Measurements from ENCODE around the gene ZBTB40. TPM values are rescaled to one million over a fixed set of nuclear protein-coding genes. Genes with fewer than 3 reads are reported as not detected.

Gene ZBTB40, protein sequence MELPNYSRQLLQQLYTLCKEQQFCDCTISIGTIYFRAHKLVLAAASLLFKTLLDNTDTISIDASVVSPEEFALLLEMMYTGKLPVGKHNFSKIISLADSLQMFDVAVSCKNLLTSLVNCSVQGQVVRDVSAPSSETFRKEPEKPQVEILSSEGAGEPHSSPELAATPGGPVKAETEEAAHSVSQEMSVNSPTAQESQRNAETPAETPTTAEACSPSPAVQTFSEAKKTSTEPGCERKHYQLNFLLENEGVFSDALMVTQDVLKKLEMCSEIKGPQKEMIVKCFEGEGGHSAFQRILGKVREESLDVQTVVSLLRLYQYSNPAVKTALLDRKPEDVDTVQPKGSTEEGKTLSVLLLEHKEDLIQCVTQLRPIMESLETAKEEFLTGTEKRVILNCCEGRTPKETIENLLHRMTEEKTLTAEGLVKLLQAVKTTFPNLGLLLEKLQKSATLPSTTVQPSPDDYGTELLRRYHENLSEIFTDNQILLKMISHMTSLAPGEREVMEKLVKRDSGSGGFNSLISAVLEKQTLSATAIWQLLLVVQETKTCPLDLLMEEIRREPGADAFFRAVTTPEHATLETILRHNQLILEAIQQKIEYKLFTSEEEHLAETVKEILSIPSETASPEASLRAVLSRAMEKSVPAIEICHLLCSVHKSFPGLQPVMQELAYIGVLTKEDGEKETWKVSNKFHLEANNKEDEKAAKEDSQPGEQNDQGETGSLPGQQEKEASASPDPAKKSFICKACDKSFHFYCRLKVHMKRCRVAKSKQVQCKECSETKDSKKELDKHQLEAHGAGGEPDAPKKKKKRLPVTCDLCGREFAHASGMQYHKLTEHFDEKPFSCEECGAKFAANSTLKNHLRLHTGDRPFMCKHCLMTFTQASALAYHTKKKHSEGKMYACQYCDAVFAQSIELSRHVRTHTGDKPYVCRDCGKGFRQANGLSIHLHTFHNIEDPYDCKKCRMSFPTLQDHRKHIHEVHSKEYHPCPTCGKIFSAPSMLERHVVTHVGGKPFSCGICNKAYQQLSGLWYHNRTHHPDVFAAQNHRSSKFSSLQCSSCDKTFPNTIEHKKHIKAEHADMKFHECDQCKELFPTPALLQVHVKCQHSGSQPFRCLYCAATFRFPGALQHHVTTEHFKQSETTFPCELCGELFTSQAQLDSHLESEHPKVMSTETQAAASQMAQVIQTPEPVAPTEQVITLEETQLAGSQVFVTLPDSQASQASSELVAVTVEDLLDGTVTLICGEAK
- 4.5 and 15.0 TPM in 2 replicates for total RNA-seq

DNA sequence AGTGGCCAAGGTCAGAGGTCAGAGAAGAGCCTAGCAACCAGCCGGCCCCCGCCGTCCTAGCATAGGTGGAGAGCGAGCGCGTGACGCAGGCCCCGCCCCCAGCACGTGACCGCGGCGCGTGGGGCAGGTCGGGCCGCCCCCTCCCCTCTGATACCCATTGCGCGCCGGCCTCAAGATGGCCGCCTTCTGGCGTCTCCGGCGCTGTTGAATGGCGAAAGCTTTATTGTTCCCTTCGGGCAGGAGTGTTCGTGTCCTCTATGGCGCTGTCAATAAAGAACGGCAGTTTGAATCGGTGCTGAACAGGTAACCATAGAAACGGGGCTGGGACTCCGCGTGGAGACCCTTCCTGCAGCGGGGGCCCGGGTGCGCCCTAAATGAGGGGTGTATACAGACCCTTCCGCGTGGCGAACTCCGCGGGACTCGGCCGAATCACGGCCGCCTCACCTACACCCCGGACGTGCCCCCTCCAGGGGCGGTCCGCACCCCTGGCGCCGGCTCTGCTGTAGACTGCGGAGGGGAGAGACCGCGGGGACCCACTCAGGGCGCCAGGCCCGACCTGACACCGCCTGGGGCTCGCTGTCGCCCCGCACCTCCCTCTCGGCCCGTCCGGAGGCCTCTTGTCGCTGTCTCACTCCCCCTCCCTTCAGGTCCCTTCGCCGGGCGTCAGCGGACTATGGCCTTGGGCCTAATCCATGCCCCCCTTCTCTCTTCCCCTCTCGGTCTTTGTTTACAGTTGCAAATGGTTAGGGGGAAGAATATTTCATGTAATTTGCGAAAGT is at the start of gene ZBTB40:
ZBTB40 (plus strand) TSS at position 150 of the 779 bp plus-strand sequence. CDS start 38,098 bp downstream, outside the sequence.
- DNase-seq (ENCODE audit: low read depth): peak; percentile 93

DNA sequence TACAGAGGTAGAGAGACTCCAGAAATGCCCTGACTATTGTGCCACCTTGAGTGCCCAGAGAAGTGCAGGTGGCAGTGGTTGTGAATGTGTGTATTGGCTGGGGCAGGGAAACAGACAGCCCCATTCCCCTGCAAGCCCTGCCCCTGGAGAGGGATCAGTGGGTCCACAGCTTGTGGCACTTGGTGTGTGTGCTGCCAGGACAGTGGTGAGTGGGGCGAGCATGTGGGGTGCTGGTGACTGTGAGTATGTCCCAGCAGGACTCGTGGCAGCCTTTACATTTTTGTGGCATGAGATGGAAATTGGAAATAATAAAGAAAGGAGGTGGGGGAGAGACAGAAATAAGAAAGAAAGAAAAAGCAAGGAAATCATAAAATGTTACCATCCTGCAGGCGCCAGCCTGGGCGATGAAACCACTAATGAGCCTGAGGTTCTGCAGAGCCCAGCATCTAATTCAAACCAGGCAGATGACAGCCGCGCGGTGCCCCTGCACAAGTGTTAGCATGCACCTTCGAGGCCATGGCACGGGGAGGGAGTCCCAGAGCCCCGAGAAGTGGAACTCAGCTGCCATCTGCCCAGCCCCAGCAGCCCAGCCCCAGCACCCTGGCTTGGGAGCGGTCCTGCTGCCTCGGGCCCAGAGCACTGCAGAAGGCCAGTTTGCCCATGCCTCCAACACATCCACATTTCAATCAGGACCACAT is 49.1 kb upstream of the ZBTB40 start:
- DNase-seq (ENCODE audit: low read depth): no peak

DNA sequence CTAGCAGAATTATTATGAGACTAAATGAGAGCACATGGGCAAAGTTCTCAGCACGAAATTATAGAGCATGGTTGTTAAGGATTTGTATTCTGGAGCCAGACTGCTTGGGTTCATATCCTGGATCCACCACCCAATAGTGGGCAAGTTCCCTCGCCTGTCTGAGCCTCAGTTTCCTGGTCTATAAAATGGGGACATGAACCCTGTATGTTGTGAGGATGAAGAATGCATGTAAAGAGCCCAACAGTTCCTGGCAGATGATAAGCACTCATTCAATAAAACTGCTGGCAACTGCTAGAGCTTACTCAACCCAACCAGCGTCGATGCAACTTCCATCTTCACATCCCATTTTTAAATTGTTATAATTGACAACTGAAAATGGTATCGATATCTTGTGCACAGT is 47.2 kb upstream of the ZBTB40 start:
- no peak for DNase-seq (ENCODE audit: low read depth)

DNA sequence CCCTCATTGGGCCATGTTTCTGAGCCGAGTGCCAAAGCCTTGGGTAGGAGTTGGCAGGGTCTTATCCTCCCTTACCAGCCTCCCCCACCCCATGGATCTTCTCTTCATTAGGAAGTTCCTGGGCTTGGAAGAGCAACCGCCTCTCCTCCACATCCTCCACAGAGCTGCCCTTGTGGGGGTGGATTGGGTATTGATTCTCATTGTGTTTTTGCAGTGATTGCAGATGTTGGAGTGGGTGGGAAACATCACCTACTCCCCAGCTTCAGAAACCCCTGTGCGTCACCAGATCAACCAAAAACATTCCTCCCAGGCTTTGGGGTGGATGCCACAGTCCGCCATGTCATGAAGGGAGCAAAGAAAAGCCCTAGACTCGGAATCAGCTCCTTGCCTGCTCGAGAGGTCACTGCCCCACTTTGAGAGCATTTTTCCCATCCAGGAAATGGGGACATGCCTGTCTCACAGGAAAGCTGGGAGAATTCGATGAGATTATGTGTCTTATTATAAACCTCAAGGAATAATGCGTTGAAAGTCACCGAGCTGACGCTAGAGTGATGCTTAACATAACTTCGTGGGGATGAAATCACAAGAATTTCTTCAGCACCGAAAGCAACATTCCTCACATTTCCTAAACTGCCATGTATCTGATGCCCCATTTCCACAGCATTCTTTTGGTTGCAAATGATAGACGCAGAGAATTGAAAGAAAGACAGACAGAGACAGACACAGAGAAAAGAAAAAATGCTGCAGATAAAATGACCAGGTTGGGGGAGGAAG is 44.7 kb upstream of the ZBTB40 start:
- no peak for DNase-seq (ENCODE audit: low read depth)

DNA sequence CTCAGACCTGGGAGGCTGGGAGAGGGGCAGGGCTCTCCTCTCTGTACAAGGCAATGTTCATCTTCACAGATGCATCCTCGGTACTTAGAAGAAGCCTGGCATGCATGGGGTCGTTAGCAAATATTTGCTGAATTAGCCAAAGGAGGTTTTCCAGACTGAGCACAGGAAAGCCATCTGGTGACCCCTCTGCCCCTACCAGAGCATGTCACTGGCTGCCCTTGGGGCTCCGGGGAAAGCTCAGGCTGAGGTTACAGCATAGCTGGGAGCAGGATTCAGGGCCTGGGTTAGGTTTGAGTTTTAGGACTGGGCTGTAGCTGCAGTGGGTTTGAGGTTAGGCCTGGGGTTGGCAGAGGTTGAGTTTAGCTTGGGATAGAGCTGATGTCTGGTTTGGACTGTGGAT is 43.4 kb upstream of the ZBTB40 start:
- no peak for DNase-seq (ENCODE audit: low read depth)

DNA sequence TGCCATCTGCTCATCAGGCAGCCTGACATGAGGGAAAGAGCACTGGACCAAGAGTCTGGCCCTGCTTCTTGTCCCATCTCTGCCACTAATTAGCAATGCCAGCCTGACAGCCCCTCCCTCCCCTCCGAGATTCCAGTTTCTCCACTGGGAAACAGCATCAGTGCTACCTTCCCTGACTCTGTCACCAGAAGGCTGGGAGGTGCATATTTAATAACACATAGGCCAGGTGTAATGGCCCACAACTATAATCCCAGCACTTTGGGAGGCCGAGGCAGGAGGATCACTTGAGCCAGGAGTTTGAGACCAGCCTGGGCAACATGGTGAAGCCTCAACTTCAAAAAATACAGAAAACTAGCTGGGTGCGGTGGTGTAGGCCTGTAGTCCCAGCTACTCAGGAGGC is 41.2 kb upstream of the ZBTB40 start:
- no peak for DNase-seq (ENCODE audit: low read depth)

DNA sequence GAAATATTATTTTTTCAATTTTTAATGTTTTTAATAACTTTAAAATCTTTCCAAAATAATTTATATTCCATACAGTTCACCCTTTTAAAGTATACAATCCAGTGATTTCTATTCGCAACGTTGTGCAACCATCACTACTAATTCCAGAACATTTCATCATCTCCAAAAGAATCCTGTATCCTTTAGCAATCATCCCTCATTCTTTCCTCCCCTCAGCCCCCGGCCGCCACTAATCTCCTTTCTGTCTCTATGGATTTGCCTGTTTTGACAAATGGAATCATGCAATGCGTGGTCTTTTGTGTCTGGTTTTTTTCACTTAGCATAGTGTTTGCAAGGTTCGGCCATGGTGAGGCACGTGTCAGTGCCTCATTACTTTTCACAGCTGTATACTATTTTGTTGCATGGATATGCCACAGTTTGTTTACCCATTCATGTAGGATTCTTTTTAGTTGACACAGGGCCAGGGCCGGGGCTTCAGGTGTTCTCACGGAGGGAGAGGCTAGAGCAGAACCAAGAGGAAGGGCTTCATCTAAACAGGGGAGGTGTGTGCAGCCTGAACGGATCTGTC is 40.6 kb upstream of the ZBTB40 start:
- no peak for DNase-seq (ENCODE audit: low read depth)

DNA sequence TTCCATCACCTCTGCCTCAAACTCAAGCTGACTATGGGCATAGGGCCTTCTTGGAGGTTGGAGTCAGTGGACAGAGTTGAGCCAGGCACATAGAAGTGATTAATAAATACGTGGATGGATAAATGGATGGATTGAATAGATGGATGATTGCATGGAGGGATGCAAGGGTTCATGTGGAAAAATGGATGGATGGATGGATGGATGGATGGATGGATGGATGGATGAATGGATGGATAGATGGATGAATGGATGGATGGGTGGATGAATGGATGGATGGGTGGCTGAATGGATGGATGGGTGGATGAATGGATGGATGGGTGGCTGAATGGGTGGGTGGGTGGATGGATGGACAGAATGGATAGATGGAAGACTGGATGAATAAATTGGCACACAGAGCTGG is 40.1 kb upstream of the ZBTB40 start:
- no peak for DNase-seq (ENCODE audit: low read depth)

DNA sequence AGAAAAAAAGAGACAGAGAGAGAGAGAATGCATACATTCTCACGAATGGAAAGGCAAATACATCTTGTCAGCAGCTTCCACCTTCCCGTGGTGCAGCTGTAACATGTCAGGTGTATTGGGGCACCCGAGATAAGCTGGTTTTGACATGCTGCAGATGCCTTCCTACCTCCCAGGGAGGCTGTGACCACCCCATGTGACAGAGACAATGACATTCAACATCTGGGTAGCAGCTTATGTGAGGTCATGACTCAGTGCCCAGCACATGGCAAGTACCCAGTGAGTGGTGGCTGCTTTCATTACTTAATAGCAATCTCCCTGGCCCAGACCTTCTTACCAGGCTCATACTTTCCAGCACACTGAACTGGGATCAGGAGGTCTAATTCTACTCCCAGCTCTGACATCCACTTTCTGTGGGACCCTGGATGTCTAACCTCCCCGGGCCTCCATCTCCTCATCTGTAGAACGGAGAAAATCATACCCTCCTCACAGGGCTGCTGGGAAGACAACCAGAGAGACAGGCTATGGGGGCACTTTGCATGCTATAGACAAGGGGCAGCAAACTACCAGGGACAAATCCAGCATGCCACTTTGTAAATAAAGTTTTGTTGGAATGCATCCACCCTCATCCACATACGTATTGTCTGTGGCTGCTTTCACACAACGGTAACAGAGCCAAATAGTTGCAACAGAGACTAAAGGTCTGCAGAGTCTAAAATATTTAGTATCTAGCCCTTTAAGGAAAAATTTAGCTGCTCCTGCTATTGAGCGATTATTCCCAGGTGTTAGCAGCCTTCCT is 38.5 kb upstream of the ZBTB40 start:
- DNase-seq (ENCODE audit: low read depth): peak; percentile 23

DNA sequence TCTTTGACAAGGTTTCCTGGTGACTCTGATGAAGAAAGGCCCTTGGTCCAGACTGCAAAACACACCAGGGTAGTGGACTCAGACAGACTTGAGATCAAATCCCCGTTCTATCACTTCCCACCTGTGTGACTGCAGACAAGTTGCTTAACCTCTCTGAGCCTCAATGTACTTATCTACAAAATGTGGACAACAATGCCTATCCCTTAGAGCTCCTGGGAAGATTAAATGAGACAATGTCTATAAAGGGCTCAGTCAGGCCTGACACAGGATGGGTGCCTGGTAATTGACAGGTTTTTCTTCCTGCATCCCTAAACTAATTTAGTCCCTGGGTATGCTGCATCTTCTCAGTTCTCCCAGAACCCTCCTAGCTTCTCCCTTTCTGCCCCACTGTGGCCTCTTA is 37.9 kb upstream of the ZBTB40 start:
- DNase-seq (ENCODE audit: low read depth): no peak

DNA sequence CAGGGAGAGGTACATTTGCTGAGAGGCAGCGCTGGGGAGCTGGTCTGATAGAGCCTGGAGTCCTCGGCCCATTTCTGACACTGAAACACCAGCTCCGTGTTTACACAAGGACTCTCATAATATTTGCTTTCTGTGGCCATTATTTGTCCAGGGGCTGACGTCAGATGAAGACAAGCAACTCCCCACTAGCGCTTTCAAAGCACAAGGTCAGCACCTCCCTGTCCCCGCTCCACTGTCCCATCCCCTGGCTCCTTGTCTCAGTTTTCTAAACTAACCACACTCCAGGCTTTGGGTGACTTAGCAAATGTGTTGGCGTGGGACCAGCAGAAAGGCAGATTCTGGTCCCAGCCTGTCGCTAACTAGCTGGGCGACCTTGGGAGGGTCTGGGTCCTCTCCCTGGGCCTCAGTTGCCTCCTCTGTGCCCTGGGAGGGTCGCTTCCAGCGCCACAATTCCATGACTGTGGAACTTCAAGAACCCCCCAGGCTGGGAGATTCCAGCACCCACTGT is 37.4 kb upstream of the ZBTB40 start:
- DNase-seq (ENCODE audit: low read depth): no peak

DNA sequence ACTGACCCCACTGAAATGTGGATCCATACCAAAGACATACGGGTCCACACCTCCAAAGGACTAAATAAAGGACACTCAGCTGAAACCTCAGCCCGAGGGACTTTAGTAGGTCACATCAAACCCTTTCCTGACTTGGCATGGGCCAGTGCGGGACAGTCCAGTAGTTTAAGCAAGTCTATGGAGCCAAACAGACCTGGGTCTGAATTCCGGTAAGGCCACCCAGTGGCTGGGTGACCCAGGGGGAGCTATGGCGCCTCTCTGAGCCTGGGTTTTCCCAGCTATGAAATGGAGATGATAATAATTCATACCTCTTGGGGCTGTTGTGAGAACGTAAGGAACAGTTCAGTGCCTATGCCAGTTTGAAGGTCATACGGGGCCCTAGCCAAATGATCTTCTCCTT is 36.2 kb upstream of the ZBTB40 start:
- no peak for DNase-seq (ENCODE audit: low read depth)

DNA sequence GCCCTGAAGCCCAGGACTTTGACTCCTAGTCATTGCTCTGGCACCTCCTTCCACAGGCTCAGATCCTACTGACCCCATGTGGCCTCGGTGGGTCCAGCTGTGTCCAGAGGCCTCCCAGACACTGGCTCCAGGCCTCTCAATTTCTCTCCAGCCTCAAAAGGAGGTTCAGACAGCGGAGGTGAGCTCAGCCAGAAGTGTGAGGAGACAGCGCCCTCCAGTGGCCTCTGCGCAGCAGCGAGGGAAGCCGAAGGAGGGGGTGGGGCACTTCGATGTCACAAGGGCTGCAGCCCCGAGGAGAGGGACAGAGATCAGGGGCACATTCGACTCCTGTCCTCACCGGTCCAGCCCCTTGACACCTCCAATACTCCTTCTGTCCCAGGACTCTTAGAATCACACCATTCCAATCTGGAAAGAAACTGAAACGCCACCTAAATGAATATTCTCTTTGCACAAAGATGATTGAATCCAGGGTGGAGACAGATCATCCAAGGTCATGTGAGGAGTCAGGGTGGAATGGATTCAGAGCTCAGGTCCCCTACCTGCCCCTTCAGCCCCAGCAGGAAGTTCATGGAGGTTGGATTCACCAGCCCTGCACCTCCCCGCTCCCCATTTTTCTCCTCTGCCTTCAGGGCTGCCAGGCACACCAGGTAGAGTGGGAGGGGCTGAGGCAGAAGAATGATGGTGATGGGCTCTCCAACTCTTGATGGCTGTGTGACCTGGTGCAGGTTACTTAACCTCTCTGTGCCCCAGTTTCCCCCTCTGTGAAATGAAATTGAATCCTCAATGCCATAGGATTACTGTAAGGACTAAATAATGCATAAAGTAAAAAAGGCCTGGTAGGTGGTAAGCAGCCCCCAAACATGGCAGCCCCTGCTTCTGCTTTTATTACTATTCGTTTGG is 34.8 kb upstream of the ZBTB40 start:
- peak; percentile 34 for DNase-seq (ENCODE audit: low read depth)

DNA sequence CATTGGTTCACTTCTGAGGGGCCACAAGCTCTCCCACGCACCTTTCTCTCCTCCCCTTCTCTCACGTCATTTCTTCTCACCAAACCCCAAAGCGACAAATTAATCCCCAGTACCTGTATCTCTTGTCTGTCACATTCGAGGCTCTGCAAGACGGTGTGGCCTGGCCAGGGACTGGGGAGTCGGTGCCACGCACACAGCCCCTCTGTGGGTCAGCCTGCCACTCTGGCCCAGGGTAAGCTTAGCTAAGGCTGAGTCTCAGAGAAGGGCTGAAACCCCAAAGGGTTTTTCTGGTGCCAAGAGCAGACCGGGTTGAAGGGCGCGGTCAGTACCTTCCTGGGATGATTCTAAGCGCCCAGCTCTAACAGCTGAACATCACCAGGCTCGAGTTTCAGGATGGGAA is 34.2 kb upstream of the ZBTB40 start:
- DNase-seq (ENCODE audit: low read depth): no peak

DNA sequence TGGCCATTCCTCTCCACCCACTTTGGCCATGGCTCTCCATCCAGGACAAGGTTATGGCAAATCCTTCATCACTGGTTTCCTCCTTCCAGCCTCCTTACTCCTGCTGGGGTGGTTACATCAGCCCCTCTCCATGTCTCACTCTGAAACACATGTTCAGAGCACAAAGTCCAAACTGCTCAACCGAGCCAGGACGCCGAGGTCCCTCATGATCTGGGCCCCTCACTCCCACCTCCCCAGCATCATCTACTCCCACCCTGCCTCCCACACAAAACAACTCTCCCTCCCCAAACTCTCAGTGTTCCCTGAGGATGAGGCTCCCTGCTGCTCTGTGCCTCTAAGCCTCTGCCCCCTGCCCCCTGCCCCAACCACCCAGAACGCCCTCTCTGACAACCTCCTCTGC is 33.3 kb upstream of the ZBTB40 start:
- DNase-seq (ENCODE audit: low read depth): peak; percentile 26

DNA sequence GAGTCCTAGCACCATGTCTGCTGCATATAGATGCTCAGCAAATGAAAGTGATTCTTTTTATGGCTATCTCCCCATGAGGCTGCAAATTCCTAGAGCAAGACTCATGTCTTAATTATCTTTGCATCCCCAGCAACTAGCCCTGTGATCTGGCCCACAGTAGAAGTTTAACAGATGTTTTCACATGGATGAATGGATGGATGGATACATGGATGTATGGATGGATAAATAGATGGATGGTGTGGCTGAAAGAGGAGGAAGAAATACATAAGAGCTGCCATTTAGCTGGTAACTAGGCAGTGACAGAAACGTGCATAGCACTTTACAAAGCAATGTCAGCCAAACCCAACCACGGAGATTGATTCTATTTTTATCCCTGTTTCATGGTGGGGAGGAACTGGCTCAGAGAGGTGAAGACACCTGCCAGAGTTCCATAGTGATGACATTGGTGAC is 32.7 kb upstream of the ZBTB40 start:
- DNase-seq (ENCODE audit: low read depth): peak; percentile 42

DNA sequence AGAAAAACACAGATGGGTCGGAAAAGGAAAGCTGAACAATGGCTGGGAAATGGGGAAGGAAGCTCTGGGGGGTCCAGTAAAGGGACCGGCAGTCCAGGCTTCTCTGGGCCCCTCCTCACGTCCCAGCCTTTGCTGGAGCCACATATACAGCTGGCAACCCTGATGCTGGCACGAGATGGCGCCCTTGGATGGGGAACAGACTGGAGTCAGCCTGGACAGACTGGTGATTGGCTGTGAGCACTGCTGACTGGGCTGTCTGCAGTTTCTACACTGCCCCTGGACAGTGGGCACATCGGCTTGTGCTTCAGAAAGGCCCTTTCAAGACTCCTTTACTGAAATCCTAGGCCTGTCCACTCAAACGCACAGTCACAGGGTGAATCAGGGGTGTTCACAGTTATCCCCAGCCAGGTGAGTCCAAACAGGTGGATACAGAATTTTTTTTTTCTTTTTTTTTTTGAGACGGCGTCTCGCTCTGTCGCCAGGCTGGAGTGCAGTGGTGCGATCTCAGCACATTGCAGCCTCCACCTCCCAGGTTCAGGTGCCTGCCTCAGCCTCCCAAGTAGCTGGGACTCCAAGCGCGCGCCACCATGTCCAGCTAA is 31.1 kb upstream of the ZBTB40 start:
- DNase-seq (ENCODE audit: low read depth): peak; percentile 54
